Stimulated activated CD8-positive, alpha-beta memory T cell treated with anti-CD3 and anti-CD28 coated beads, Interleukin-4, amount 100 ng/mL, for 24 hours (primary cell): ENCODE measurements around the gene DRC3.

Experiments used
- DNase-seq: peaks from one replicate; pipeline ENCODE4 v3.0.0-alpha.2; 2020; ENCODE audit warnings: low read depth

The DRC3 gene

DNA sequence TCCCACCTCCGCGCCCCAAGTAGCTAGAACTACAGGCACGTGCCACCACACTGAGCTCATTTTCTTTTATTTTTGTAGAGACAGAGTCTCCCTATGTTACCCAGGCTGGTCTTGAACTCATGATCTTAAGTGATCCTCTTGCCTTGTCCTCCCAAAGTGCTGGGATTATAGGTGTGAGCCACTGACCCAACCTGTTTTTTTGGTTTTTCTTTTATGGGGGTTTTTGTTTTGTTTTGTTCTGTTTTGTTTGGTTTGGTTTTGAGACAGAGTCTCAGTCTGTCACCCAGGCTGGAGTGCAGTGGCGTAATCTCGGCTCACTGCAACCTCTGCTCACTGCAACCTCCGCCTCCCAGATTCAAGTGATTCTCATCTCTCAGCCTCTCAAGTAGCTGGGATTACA, 82.9 kb downstream of the DRC3 start:
- DNase-seq, result no peak

GRCh38 chr17:18056214-18056613, 83.6 kb downstream of the DRC3 start:
- no peak for DNase-seq

DNA sequence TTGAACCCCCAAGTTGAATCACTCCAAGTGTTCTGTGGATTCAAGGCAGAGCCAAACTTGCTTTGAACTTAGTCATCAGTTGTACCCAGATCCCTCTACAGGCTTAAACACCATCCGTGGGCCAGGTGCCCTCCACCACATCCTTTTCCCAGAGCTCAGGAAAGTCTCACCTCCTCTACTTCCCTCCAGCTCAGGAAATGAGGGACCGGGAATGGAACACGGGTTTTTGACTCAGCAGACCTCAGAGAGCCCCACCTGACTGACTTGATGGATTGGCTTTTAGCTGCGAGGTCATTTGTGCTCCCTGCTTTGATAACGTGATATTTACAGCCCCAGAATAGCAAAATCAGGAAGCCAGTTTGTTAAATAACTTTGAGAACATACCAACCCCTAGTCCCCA, 86.6 kb downstream of the DRC3 start:
- no peak for DNase-seq

GRCh38 chr17:18064053-18064452, 91.4 kb downstream of the DRC3 start:
- DNase-seq, result no peak

DNA sequence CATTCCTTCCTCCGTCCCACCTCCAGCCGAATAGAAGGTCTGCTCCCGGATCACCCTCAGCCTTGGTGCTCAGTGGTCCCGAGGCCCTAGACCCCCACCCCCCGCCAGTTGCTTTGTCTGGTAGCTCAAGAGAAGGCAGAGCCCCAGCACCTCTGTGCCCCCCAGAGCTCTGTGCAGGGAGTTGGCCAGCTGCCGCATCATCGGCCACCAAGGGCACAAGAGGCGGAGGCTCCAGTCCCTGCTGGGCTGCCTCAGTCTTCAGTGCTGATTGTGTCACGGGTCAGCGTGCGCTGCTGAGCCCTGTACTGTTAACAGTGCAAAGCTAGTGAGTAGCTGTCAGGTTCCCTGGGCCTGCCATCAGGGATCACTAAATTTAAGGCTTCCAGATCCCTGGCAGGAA, 92.9 kb downstream of the DRC3 start:
- DNase-seq, result no peak
